ENCODE data around the gene HOXA7.

DNA sequence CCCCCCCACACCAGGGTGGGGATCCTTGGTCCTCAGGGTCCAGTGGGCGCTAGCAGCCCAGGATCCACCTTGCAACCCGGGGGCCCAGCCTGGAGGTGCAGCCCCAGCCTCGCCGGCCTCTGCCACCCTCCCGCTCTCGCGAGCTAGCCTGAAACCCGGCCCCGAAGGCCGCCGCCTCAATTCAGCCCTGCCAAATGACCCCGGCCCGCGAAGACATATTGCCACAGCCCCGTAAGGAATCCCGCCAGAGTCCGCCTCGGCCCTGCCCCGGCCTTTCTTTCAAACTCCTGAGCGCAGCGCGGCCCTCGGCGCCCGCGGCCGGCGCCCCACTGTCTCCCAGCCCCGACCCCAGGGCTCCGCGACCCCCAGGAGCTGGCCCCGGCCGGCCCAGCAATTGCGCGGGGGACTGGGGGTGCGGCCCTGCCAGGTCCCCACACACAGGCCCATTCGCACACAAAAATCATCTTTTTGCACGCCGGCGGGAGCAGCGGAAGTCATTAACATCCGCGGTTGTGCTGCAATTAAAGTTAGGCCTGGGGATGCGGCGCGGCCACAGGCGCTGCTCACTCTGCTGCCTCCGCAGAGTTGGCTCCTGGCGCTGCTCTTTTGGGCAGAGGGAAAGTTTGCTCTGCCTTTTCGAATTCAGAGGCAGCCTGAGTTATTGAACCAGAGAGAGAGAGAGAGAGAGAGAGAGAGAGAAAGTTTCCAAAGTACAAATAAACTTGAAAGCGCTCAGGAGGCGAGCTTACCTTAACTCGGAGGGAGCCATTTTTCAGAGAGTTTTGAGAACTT is 16.9 kb downstream of the HOXA7 start:
- TF ChIP-seq, protein P1, sequence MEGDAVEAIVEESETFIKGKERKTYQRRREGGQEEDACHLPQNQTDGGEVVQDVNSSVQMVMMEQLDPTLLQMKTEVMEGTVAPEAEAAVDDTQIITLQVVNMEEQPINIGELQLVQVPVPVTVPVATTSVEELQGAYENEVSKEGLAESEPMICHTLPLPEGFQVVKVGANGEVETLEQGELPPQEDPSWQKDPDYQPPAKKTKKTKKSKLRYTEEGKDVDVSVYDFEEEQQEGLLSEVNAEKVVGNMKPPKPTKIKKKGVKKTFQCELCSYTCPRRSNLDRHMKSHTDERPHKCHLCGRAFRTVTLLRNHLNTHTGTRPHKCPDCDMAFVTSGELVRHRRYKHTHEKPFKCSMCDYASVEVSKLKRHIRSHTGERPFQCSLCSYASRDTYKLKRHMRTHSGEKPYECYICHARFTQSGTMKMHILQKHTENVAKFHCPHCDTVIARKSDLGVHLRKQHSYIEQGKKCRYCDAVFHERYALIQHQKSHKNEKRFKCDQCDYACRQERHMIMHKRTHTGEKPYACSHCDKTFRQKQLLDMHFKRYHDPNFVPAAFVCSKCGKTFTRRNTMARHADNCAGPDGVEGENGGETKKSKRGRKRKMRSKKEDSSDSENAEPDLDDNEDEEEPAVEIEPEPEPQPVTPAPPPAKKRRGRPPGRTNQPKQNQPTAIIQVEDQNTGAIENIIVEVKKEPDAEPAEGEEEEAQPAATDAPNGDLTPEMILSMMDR (IDR thresholded peaks at IDR 0.05) = no peak
- no peak for TF ChIP-seq POLR2A (IDR thresholded peaks at IDR 0.05)
